ENCODE results near the gene CTH. TPM values are rescaled to one million over a fixed set of nuclear protein-coding genes. Genes with fewer than 3 reads are reported as not detected.
"Not testable (repeated sequence)": the region's sequence is repeated elsewhere in the genome, so short reads cannot be mapped to it uniquely, and the experiment has no call there.

CTH gene
- total RNA-seq, 3 donors from 2014 or later (not counting 1 experiment from before 2014, with no cell fraction given): 3.0 to 7.6 (median 3.6) TPM

GRCh38 chr1:70367397-70367796 is 43.7 kb upstream of the CTH start:
- H3K4me3 ChIP-seq (ENCODE audit: low read length); H3K36me3 ChIP-seq (ENCODE audit: control insufficient read depth, insufficient read depth, low read length); H3K9me3 ChIP-seq (ENCODE audit: control insufficient read depth, insufficient read depth, low read length); H3K27me3 ChIP-seq (ENCODE audit: control insufficient read depth, insufficient read depth, low read length); DNase-seq; H3K27ac ChIP-seq (ENCODE audit: low read length); H3K9me3 Mint-ChIP-seq; ATAC-seq; H3K27me3 Mint-ChIP-seq (ENCODE audit: low read depth in 2 of 2); H3K27ac Mint-ChIP-seq; H3K4me1 Mint-ChIP-seq; H3K4me3 Mint-ChIP-seq; intact Hi-C loops (cut with micrococcal nuclease); H3K4me1 ChIP-seq (ENCODE audit: control insufficient read depth, insufficient read depth, low read length); H3K36me3 Mint-ChIP-seq: not testable (repeated sequence)
- 69% methylated on average over 5 of the region's 5 CpGs for WGBS (ENCODE audit: insufficient coverage)

- H3K4me3 Mint-ChIP-seq; H3K4me1 Mint-ChIP-seq; H3K36me3 Mint-ChIP-seq; H3K9me3 ChIP-seq (ENCODE audit: control insufficient read depth, insufficient read depth, low read length); intact Hi-C loops (cut with micrococcal nuclease); H3K27me3 ChIP-seq (ENCODE audit: control insufficient read depth, insufficient read depth, low read length); H3K27ac ChIP-seq (ENCODE audit: low read length); H3K36me3 ChIP-seq (ENCODE audit: control insufficient read depth, insufficient read depth, low read length); H3K27ac Mint-ChIP-seq; DNase-seq; ATAC-seq; H3K9me3 Mint-ChIP-seq; H3K27me3 Mint-ChIP-seq (ENCODE audit: low read depth in 2 of 2); H3K4me3 ChIP-seq (ENCODE audit: low read length); H3K4me1 ChIP-seq (ENCODE audit: control insufficient read depth, insufficient read depth, low read length): not testable (repeated sequence)
- 94% methylated on average over 3 of the region's 3 CpGs for WGBS (ENCODE audit: insufficient coverage)
Observed at GRCh38 chr1:70371586-70371985, 39.5 kb upstream of the CTH start.

- H3K27ac ChIP-seq (ENCODE audit: low read length): no peak overlapping the region
- ATAC-seq (no peak), DNase-seq (no peak)
- Mint-ChIP-seq H3K4me3 (no peak overlapping the region), H3K36me3 (no peaks in the 10 kb centered on the region), H3K4me1 (no peaks in the 10 kb centered on the region), H3K27ac (no peak overlapping the region), H3K9me3 (no peaks in the 10 kb centered on the region), H3K27me3 (ENCODE audit: low read depth in 2 of 2) (no peaks in the 10 kb centered on the region)
- H3K9me3 ChIP-seq (ENCODE audit: control insufficient read depth, insufficient read depth, low read length): no peaks in the 10 kb centered on the region
- H3K4me3 ChIP-seq (ENCODE audit: low read length): no peak overlapping the region
- intact Hi-C loops (cut with micrococcal nuclease): no loop called here
- H3K27me3 ChIP-seq (ENCODE audit: control insufficient read depth, insufficient read depth, low read length): no peaks in the 10 kb centered on the region
- no peaks in the 10 kb centered on the region for H3K4me1 ChIP-seq (ENCODE audit: control insufficient read depth, insufficient read depth, low read length)
- WGBS (ENCODE audit: insufficient coverage): 90% methylated on average over 4 of the region's 4 CpGs
- TF ChIP-seq CTCF (IDR thresholded peaks at IDR 0.05): no peak
- no peaks in the 10 kb centered on the region for H3K36me3 ChIP-seq (ENCODE audit: control insufficient read depth, insufficient read depth, low read length)
Observed at GRCh38 chr1:70372426-70372825, 38.6 kb upstream of the CTH start.

GRCh38 chr1:70373580-70373979 is 37.5 kb upstream of the CTH start:
- H3K4me1 ChIP-seq (ENCODE audit: control insufficient read depth, insufficient read depth, low read length); H3K27ac Mint-ChIP-seq; H3K36me3 ChIP-seq (ENCODE audit: control insufficient read depth, insufficient read depth, low read length); H3K27me3 Mint-ChIP-seq (ENCODE audit: low read depth in 2 of 2); H3K4me1 Mint-ChIP-seq; H3K9me3 Mint-ChIP-seq; ATAC-seq; H3K4me3 Mint-ChIP-seq; intact Hi-C loops (cut with micrococcal nuclease); H3K9me3 ChIP-seq (ENCODE audit: control insufficient read depth, insufficient read depth, low read length); H3K27ac ChIP-seq (ENCODE audit: low read length); DNase-seq; H3K36me3 Mint-ChIP-seq; H3K4me3 ChIP-seq (ENCODE audit: low read length); H3K27me3 ChIP-seq (ENCODE audit: control insufficient read depth, insufficient read depth, low read length): not testable (repeated sequence)
- 89% methylated on average over 2 of the region's 2 CpGs for WGBS (ENCODE audit: insufficient coverage)

- no peaks in the 10 kb centered on the region for H3K9me3 Mint-ChIP-seq
- TF ChIP-seq CTCF (IDR thresholded peaks at IDR 0.05): no peak
- H3K27ac ChIP-seq (ENCODE audit: low read length): no peak overlapping the region
- no peaks in the 10 kb centered on the region for H3K4me1 Mint-ChIP-seq
- no peak overlapping the region for H3K4me3 ChIP-seq (ENCODE audit: low read length)
- intact Hi-C loops (cut with micrococcal nuclease): no loop called here
- 55% methylated on average over 6 of the region's 6 CpGs for WGBS (ENCODE audit: insufficient coverage)
- H3K36me3 ChIP-seq (ENCODE audit: control insufficient read depth, insufficient read depth, low read length): no peaks in the 10 kb centered on the region
- H3K27me3 ChIP-seq (ENCODE audit: control insufficient read depth, insufficient read depth, low read length): no peaks in the 10 kb centered on the region
- no peaks in the 10 kb centered on the region for H3K4me1 ChIP-seq (ENCODE audit: control insufficient read depth, insufficient read depth, low read length)
- no peaks in the 10 kb centered on the region for H3K36me3 Mint-ChIP-seq
- no peak overlapping the region for H3K27ac Mint-ChIP-seq
- H3K4me3 Mint-ChIP-seq: no peak overlapping the region
- no peaks in the 10 kb centered on the region for H3K27me3 Mint-ChIP-seq (ENCODE audit: low read depth in 2 of 2)
- no peak for ATAC-seq
- no peaks in the 10 kb centered on the region for H3K9me3 ChIP-seq (ENCODE audit: control insufficient read depth, insufficient read depth, low read length)
- no peak for DNase-seq
Observed at GRCh38 chr1:70376196-70376595, 34.9 kb upstream of the CTH start.
